HepG2 (cell line): ENCODE results near the gene PCCB. TPM values are rescaled to one million over a fixed set of nuclear protein-coding genes. Genes with fewer than 3 reads are reported as not detected.
A peak's percentile ranks its signal among the peaks of the same experiment; 100 is the strongest.

Experiments
- ATAC-seq: fragments of 200-7000 bp; cut with Tn5 transposase; 3 replicates; pipeline ENCODE4 v1.9.1; 2020; ENCODE audit warnings: mild to moderate bottlenecking, moderate library complexity
- BruUV-seq: library from RNA; stranded (reverse); fragments of 400-500 nt; replicated peaks from 2 replicates; lab custom pipeline; 2021; lab: Mats Ljungman, UMichigan
- CTCF ChIA-PET: fragments of 300-600 bp; formaldehyde crosslinking; extraction: SDS; loops from one replicate; lab custom pipeline; 2021; ENCODE audit warnings: low total read pairs, inconsistent platforms, low intra/inter-chr PET ratio; lab: Yijun Ruan, JAX
- POLR2A ChIA-PET: fragments of 350-600 bp; sonication (Branson Sonifier 250); formaldehyde crosslinking; loops from one replicate; lab custom pipeline; 2020; ENCODE audit warnings: antibody characterized with exemption, inconsistent platforms; lab: Yijun Ruan, JAX
- DNase-seq: peaks from one replicate; pipeline ENCODE4 v3.0.0-alpha.2; 2015; ENCODE audit warnings: low spot score
- FAIRE-seq: peaks from 3 replicates; lab custom pipeline; 2011; peaks lifted over from hg19 to GRCh38; lab: Jason Lieb, UNC
- H2AFZ ChIP-seq: one replicate; pipeline ENCODE4 v1.6.1; 2011; ENCODE audit warnings: low read length, inconsistent platforms
- H3K27ac ChIP-seq: fragments of 300-600 bp; 3 replicates; pipeline ENCODE4 v1.8.0; 2011; ENCODE audit warnings: mixed run types, mild to moderate bottlenecking, mixed read lengths, low read length, inconsistent platforms; ENCODE audit not compliant: insufficient read depth; ENCODE audit errors: extremely low read length
- H3K27me3 ChIP-seq, 2 experiments: fragments of 200-600 bp in 1 of 2; 2 replicates in 1 of 2; 3 replicates in 1 of 2; pipeline versions ENCODE4 v1.6.0 to v1.8.0; 2011; ENCODE audit warnings: low read length in 2 of 2, mild to moderate bottlenecking in 2 of 2, moderate library complexity in 2 of 2, inconsistent platforms in 1 of 2; ENCODE audit not compliant: insufficient read depth in 2 of 2, control insufficient read depth in 1 of 2
- H3K36me3 ChIP-seq, 2 experiments: fragments of 200-600 bp in 1 of 2; replicated peaks in 1 of 2; 2 replicates in 1 of 2; 3 replicates in 1 of 2; pipeline versions ENCODE4 v1.5.1 to v1.8.0; 2011; ENCODE audit warnings: low read length in 2 of 2, inconsistent platforms in 1 of 2; ENCODE audit not compliant: insufficient read depth in 2 of 2, control insufficient read depth in 1 of 2
- H3K4me1 ChIP-seq: 2 replicates; pipeline ENCODE4 v1.5.1; 2012; ENCODE audit warnings: low read length, inconsistent platforms; ENCODE audit not compliant: insufficient read depth
- H3K4me2 ChIP-seq: 2 replicates; pipeline ENCODE4 v1.6.0; 2011; ENCODE audit warnings: low read depth, low read length, inconsistent platforms
- H3K4me3 ChIP-seq, 3 experiments: fragments of 200-600 bp in 1 of 3; sonication (generic), shearing (Covaris generic) in 1 of 3; replicated peaks in 1 of 3; 2 replicates each; pipeline ENCODE4 v1.5.1; 2011 to 2016; ENCODE audit warnings: low read length in 3 of 3, inconsistent platforms in 2 of 3, low read depth in 2 of 3, mild to moderate bottlenecking in 2 of 3, control low read depth in 1 of 3, mixed read lengths in 1 of 3; ENCODE audit not compliant: insufficient read depth in 1 of 3
- H3K79me2 ChIP-seq: one replicate; pipeline ENCODE4 v1.6.1; 2011; ENCODE audit warnings: low read length, inconsistent platforms; ENCODE audit not compliant: insufficient read depth
- H3K9ac ChIP-seq: 2 replicates; pipeline ENCODE4 v1.6.0; 2011; ENCODE audit warnings: mild to moderate bottlenecking, low read depth, low read length, inconsistent platforms; ENCODE audit not compliant: insufficient read depth
- H3K9me3 ChIP-seq: 2 replicates; pipeline ENCODE4 v1.5.1; 2012; ENCODE audit warnings: mild to moderate bottlenecking, low read length
- H4K20me1 ChIP-seq: 2 replicates; pipeline ENCODE4 v1.6.0; 2011; ENCODE audit warnings: inconsistent platforms, mild to moderate bottlenecking, low read length, moderate library complexity; ENCODE audit not compliant: insufficient read depth
- BCL6 ChIP-seq: IDR thresholded peaks from 2 replicates; pipeline ENCODE4 v1.6.1; 2016; ENCODE audit warnings: missing genetic modification reagents, missing compliant biosample characterization
- MAFF ChIP-seq: IDR thresholded peaks from 2 replicates; pipeline ENCODE4 v1.6.1; 2011; ENCODE audit warnings: low read depth, low read length, improper control_type of control experiment
- RBM22 ChIP-seq: fragments of 200-400 bp; formaldehyde crosslinking; optimal IDR thresholded peaks from 2 replicates; pipeline ENCODE3; 2017; ENCODE audit warnings: mild to moderate bottlenecking, low read length, moderate library complexity
- ZMYM4 ChIP-seq: sonication (generic); formaldehyde crosslinking; IDR thresholded peaks from 2 replicates; pipeline ENCODE4 v1.8.1; 2023; ENCODE audit warnings: mild to moderate bottlenecking, missing genetic modification reagents
- ZNF597 ChIP-seq: sonication (generic); formaldehyde crosslinking; IDR thresholded peaks from 2 replicates; pipeline ENCODE4 v1.5.0; 2020; ENCODE audit warnings: missing genetic modification reagents
- WGBS: methylation state at CpG from one replicate; pipeline ENCODE4 v1.1.6; 2017; ENCODE audit warnings: low lambda C conversion rate; 5-methylcytosine and 5-hydroxymethylcytosine counted together
- in situ Hi-C: cut with HindIII; loops from 2 replicates; pipeline ENCODE4 v1.10.0; 2017; ENCODE audit warnings: low pct_unique_long_range_greater_than_20kb; ENCODE audit not compliant: extremely low pct_ligation_motif_present
- intact Hi-C: fragments of 100-400 bp; cut with micrococcal nuclease; formaldehyde crosslinking; loops from one replicate; pipeline ENCODE4 v1.10.0; 2022; ENCODE audit not compliant: unreplicated experiment
- polyA plus RNA-seq, 8 experiments: library from polyadenylated mRNA; depleted of rRNA in 3 of 8; stranded (reverse) in 7 of 8; unstranded in 1 of 8; fragments of >200 nt; fragmentation: Illumina TruSeq in 4 of 8; extraction: Trizol in 4 of 8; gene quantifications; 2 replicates each; pipeline versions ENCODE4 v1.2.1 to v1.2.3, GENCODE V29; 2011 to 2016; ENCODE audit warnings: low read depth in 4 of 8, missing spikeins in 1 of 8, mixed read lengths in 1 of 8; ENCODE audit not compliant: insufficient read depth in 1 of 8
- total RNA-seq, 5 experiments: library from RNA; depleted of rRNA; stranded (reverse); fragments of >200 nt; fragmentation: Illumina TruSeq; extraction: Trizol; gene quantifications; 2 replicates each; pipeline ENCODE4 v1.2.3, GENCODE V29; 2016; ENCODE audit warnings: low read depth in 1 of 5

The PCCB gene
- total and polyA plus RNA-seq, 2 of the 13 experiments (the other 11 are each of a cell fraction or from before 2014, with no cell fraction given): 84.1 to 88.7 TPM

- intact Hi-C loops (no loop called here), in situ Hi-C loops (no loop called here)
- CTCF ChIA-PET: no interaction called here
- POLR2A ChIA-PET: no interaction called here
- H3K4me3 ChIP-seq: no peak overlapping the region
- no peaks in the 10 kb centered on the region for H3K9me3 ChIP-seq
- H3K4me2 ChIP-seq: no peak overlapping the region
- H3K4me1 ChIP-seq: 0 out of 2 replicates have a peak, but pooled peaks cover 4% of the 10 kb centered on the region
- no peaks in the 10 kb centered on the region for H3K79me2 ChIP-seq
- FAIRE-seq: no peak
- peaks cover 14 to 23% of the 10 kb centered on the region in 2 experiments; a peak in 4 of 5 replicates for H3K36me3 ChIP-seq
- H3K27me3 ChIP-seq: no peaks in the 10 kb centered on the region
- ATAC-seq: no peak
- no peak overlapping the region for H2AFZ ChIP-seq
- no peak overlapping the region for H3K9ac ChIP-seq
- no TSS peak for BruUV-seq
- H3K27ac ChIP-seq: no peak overlapping the region
- TF ChIP-seq MAFF: 0 out of 2 replicates have a peak, but pooled peaks have one; percentile 3
- peak; percentile 53 for TF ChIP-seq RBM22
- no peak for TF ChIP-seq ZNF597
- H4K20me1 ChIP-seq: no peaks in the 10 kb centered on the region
- no peak for DNase-seq
- 96% methylated on average over 4 of the region's 4 CpGs for WGBS
Measured at GRCh38 chr3:136336329-136337100, 86.4 kb downstream of the PCCB start.

GRCh38 chr3:136343446-136343845 is 93.3 kb downstream of the PCCB start:
- Histone ChIP-seq H2AFZ (no peak overlapping the region), H3K4me1 (0 out of 2 replicates have a peak, but pooled peaks cover 5% of the 10 kb centered on the region)
- intact Hi-C loops: no loop called here

More at GRCh38 chr3:136343446-136343845, 93.3 kb downstream of the PCCB start:
- BruUV-seq: no TSS peak
- H3K4me3 ChIP-seq: no peak overlapping the region
- TF ChIP-seq BCL6 (CRISPR knock-in tag) (0 out of 2 replicates have a peak, but pooled peaks have one; percentile 26), ZMYM4 (CRISPR knock-in tag) (no peak)
- H4K20me1 ChIP-seq: no peaks in the 10 kb centered on the region
- no peaks in the 10 kb centered on the region for H3K27me3 ChIP-seq
- H3K9me3 ChIP-seq: no peaks in the 10 kb centered on the region
- H3K36me3 ChIP-seq: peaks cover 3 to 8% of the 10 kb centered on the region in 2 experiments; a peak in 2 of 5 replicates
- no peak overlapping the region for H3K4me2 ChIP-seq
- WGBS: 82% methylated on average over 2 of the region's 2 CpGs
- H3K9ac ChIP-seq: no peak overlapping the region
- POLR2A ChIA-PET: no interaction called here
- ATAC-seq (no peak), FAIRE-seq (no peak), DNase-seq (no peak)
- in situ Hi-C loops: no loop called here
- H3K27ac ChIP-seq: no peak overlapping the region
- no peaks in the 10 kb centered on the region for H3K79me2 ChIP-seq
- CTCF ChIA-PET: no interaction called here
